GM12875 (cell line): ENCODE measurements around the gene FBXL7.

Experiments
- H3K4me3 ChIP-seq: one replicate; pipeline ENCODE4 v1.5.1; 2011; ENCODE audit warnings: low read depth, low read length, control low read depth
- TF ChIP-seq, protein P1 (sequence below): IDR thresholded peaks from 2 replicates; pipeline ENCODE4 v1.5.1; 2011; ENCODE audit warnings: low read depth, mild to moderate bottlenecking, control low read depth, inconsistent platforms, low read length, moderate library complexity, borderline replicate concordance; ENCODE audit not compliant: insufficient read depth

FBXL7 gene

DNA sequence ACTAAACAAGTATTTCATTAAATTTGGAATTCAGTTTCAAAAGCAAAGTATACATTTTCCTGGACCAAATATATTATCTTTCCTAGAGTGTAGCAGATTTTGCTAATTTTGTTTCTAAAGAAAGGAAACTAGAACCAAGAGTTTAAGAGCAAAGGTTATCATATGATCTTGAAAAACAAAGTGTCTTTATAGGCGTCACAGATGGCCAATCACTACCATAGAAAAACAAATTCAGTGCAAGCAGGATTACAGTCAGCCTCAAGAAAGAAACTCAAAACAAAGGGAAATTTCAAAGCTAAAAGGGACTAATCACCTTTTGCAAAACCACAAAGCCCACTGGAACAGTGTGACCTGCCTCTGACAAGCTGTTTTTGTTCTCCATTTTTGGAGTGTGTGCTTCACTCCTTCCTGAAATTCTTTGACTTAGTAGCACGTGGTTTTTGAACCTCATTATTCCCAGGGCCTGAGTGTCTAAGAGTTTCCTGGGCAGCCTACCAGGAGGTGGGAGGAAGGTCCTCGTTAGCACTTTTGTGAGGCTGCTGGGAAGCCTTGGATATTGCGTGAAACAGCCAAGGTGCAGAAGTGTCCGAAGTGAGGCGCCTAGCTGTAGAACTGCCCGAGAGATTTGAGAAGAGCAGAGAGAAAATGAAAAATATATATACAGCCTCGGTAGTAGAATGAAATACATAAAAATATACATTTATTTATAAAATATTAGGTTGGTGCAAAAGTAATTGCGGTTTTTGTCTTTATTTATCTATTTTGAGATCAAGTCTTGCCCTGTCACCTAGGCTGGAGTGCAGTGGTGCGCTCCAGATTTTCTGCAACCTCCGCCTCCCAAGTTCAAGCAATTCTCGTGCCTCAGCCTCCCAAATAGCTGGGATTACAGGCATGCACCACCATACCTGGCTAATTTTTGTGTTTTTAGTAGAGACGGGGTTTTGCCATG lies 433.6 kb downstream of the FBXL7 start:
- TF ChIP-seq, protein P1, sequence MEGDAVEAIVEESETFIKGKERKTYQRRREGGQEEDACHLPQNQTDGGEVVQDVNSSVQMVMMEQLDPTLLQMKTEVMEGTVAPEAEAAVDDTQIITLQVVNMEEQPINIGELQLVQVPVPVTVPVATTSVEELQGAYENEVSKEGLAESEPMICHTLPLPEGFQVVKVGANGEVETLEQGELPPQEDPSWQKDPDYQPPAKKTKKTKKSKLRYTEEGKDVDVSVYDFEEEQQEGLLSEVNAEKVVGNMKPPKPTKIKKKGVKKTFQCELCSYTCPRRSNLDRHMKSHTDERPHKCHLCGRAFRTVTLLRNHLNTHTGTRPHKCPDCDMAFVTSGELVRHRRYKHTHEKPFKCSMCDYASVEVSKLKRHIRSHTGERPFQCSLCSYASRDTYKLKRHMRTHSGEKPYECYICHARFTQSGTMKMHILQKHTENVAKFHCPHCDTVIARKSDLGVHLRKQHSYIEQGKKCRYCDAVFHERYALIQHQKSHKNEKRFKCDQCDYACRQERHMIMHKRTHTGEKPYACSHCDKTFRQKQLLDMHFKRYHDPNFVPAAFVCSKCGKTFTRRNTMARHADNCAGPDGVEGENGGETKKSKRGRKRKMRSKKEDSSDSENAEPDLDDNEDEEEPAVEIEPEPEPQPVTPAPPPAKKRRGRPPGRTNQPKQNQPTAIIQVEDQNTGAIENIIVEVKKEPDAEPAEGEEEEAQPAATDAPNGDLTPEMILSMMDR = no peak
- no peak overlapping the region for H3K4me3 ChIP-seq

- no peak overlapping the region for H3K4me3 ChIP-seq
- TF ChIP-seq, protein P1 = no peak
These were observed 436.7 kb downstream of the FBXL7 start for GRCh38 chr5:15936505-15937245.

- TF ChIP-seq, protein P1 = no peak
- H3K4me3 ChIP-seq = no peak overlapping the region
These were observed 437.7 kb downstream of the FBXL7 start for GRCh38 chr5:15937708-15938107.

GRCh38 chr5:15938186-15938585 lies 438.2 kb downstream of the FBXL7 start:
- H3K4me3 ChIP-seq = no peak overlapping the region
- TF ChIP-seq, protein P1 = no peak

GRCh38 chr5:15938961-15939360 lies 439.0 kb downstream of the FBXL7 start:
- H3K4me3 ChIP-seq = no peak overlapping the region
- TF ChIP-seq, protein P1 = no peak

- TF ChIP-seq, protein P1 = no peak
- H3K4me3 ChIP-seq = no peak overlapping the region
These were observed 440.9 kb downstream of the FBXL7 start for GRCh38 chr5:15940905-15941304.
